Activated CD8-positive, alpha-beta memory T cell treated with anti-CD3 and anti-CD28 coated beads, Interleukin-2, amount 50 U/mL, for 24 hours (primary cell): Measurements from ENCODE around the gene TRIM31.
"Not testable (repeated sequence)": the region's sequence is repeated elsewhere in the genome, so short reads cannot be mapped to it uniquely, and the experiment has no call there.

Experiments used
- DNase-seq: peaks from one replicate; pipeline ENCODE4 v3.0.0-alpha.2; 2020; ENCODE audit errors: extremely low read depth

TRIM31 gene

DNA sequence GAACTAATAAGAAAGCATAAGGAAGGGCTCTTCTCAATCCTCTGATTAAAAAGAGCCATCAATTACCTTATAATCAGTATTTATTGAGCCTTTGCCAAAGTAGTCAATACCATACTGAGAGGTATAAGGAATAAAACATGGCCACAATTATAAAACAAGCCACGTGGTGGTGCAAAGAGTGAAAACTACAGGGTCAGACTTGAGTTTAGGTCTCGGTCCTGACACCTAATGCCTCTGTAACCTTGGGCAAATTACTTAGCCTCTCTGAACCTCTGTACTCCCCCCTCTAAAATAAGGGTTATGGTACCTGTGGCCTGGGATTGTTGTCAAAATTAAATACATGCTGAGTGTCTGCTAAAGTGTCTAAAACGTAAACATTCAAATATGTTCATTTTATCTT is 36.3 kb upstream of the TRIM31 start:
- no peak for DNase-seq

DNA sequence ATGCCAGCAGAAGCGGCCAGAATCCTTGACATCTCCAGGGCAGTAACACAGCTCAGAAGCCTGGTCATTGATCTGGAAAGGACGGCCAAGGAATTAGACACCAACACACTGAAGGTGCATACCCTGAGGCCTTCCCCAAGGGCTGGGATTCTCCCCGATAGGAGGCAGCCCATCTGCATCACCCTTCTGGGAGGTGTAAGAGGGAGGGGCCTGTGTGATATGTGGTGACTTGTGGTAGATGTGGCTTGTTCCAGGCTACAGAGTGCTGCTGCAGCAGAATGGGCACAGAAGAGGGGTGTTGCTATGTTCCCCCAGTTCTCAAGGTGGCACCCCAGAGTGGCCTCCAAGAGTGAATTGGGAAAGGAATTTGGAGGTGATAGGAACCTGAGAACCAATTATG is 34.2 kb upstream of the TRIM31 start:
- DNase-seq, result no peak

DNA sequence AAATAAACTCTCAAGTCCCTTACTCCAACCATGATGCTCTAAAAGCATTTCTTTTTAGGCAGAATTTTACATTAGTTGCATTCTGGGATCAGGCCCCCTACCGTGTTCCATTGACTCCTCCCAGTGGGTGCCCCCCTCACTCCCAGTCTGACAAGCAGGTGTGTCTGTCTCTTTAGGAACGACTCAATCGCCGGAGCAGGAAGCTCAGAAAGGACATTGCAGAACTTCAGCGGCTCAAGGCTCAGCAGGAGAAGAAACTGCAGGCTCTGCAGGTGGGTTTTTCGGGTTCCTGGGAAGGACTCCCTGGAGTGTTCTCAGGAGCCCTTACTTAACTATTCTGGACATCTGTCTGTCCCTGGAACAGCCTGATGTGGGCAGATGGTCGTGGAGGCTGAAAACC is 32.9 kb upstream of the TRIM31 start:
- DNase-seq, result no peak

DNA sequence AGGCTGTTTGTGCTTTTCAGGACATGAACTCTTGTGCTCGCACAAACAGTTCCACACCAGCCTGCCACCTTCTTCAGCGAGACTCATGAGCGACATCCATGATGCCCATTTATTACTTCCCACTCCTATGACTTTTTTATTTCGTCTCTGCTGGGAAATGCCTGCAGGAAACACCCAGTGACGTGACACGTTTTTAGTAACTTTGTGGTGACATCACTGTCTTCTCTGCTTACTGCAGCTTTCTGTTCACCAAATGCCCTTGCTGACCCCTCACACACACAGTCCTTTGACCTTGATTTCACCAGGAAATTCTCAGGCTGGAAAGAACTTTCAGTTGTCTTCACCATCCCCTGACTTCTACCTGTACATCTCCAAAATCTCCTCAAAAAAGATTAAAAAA is 31.9 kb upstream of the TRIM31 start:
- DNase-seq, result no peak

DNA sequence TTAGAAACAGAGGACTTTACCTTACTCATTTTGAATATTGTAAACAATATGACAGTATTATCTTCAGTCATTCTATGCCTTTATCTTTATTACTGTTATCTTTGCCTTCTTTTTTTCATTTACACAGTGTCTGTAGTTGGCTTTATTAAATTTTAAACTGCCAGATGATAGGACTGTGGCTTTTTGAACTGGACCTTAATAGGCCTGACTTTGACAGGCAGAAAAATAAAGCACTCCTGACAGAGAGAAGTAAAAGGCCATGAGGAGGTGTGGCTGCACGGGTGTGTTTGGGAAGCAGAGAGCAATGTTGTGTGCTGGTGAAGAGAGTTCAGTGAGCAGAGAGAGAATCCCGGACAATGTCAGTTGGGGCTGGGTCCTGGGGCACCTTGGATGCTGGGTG is 30.9 kb upstream of the TRIM31 start:
- DNase-seq, result no peak

DNA sequence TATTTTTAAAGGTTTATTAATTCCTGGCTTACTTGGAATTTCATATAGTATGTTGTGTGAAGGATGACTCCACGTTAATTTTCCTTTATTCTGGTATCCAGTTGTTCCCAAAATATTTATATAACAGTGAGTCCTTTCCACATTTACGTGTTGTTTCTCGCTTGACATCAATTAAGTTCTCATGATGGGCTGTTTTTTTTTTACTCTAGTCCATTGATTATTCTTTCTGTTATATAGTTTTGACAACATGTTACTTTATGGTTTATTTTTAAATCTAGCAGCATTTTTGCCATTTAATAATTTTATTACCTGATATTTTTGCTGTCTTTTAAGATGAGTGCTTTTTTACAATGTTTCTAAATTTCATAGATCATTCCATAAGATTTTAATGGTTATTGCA is 29.8 kb upstream of the TRIM31 start:
- no peak for DNase-seq

DNA sequence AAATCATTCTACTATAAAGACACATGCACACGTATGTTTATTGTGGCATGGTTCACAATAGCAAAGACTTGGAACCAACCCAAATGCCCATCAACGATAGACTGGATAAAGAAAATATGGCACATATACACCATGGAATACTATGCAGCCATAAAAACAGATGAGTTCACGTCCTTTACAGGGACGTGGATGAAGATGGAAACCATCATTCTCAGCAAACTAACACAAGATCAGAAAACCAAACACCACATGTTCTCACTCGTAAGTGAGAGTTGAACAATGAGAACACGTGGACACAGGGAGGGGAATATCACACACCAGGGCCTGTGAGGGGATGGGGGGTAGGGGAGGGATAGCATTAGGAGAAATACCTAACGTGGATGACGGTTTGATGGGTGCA is 27.4 kb upstream of the TRIM31 start:
- not testable (repeated sequence) for DNase-seq

DNA sequence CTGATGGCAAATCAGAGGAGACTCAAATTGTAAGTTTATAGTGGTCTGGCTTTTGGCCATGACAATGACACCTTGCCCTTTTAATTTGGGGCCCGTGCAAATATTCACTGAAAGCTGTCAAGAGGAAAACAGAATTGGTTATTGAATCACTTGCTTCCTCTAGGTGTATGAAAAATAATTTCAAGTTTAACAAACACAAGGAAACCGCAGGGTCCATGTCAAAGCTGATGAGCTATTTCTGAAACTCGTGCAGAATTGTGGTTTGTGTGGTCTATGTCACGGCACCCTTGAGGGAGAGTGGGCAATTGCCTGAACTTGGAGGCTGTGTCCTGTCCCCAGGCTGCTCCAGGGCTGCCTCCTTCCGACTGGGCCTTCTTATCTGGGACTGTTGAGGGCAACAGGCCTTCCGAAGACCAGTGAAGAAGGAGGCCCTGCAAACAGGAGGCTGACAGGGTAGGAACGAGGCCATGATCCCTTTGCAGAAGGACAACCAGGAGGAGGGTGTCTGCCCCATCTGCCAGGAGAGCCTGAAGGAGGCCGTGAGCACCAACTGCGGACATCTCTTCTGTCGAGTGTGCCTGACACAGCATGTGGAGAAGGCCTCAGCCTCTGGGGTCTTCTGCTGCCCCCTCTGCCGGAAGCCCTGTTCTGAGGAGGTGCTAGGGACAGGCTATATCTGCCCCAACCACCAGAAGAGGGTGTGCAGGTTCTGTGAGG is 23.8 kb upstream of the TRIM31 start:
- no peak for DNase-seq

DNA sequence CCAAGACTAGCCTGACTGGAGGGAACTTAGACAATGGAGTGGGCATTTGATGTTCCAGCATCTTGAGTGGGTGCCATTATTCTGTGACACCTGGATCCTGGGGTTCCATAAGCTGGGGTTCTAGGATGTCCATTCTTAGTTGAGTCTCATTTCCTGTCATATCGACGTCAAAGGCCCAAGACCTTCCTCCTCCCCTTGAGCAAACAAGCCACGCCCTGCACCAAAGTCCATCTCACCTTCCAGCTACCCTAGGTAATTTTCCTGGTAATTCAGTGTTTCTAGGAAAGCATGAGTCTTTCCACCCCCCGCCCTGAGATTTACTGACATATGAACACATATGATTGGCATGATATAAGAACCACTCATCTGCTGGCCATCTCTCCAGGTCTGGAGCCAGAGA is 22.9 kb upstream of the TRIM31 start, which contains the start of gene TRIM40:
Gene TRIM40 (plus strand): TSS at position 384 of the 400 bp plus-strand sequence. CDS start 897 bp downstream, outside the sequence.
- no peak for DNase-seq

DNA sequence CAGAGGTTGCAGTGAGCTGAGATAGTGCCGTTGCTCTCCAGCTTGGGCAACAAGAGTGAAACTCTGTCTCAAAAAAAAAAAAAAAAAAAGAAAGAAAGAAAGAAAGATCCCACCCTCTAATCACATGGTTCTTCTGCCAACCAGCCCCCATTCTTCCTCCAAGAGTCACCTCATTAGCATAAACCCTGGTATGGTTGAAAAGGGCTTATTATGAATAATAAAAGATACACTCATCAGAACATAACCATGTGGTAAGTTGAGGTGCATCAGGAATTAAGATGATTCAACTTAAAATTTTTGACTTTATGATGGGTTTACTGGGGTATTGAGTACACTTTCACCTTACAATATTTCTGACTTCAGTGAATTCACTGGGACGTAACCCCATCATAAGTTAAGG is 22.3 kb upstream of the TRIM31 start:
- DNase-seq, result no peak

DNA sequence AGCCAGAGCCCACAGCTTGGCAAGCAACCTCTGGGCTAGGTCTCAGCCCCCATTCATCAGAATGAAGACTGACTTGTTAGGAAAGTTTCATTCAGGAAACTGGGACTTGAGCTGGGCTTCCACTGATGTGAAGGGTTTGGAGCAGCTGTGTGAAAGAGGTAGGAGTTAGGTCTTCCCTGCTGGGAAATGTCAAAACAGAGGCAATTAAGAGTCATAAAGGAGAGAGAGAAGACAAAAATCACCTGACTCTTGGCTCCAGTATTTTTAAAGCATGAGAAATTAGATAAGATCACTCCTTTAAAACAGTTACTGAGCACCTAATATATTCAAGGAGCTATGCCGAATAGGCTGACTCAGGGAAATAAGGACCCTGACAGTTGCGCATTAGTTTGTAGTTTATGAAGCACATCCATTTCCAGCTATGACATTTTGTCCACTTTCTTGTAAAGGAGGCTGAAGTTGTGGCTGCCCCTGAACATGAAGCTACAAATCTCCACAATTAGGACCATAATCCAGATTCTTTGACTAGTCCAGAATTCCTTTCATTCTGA is 19.1 kb upstream of the TRIM31 start:
- no peak for DNase-seq

DNA sequence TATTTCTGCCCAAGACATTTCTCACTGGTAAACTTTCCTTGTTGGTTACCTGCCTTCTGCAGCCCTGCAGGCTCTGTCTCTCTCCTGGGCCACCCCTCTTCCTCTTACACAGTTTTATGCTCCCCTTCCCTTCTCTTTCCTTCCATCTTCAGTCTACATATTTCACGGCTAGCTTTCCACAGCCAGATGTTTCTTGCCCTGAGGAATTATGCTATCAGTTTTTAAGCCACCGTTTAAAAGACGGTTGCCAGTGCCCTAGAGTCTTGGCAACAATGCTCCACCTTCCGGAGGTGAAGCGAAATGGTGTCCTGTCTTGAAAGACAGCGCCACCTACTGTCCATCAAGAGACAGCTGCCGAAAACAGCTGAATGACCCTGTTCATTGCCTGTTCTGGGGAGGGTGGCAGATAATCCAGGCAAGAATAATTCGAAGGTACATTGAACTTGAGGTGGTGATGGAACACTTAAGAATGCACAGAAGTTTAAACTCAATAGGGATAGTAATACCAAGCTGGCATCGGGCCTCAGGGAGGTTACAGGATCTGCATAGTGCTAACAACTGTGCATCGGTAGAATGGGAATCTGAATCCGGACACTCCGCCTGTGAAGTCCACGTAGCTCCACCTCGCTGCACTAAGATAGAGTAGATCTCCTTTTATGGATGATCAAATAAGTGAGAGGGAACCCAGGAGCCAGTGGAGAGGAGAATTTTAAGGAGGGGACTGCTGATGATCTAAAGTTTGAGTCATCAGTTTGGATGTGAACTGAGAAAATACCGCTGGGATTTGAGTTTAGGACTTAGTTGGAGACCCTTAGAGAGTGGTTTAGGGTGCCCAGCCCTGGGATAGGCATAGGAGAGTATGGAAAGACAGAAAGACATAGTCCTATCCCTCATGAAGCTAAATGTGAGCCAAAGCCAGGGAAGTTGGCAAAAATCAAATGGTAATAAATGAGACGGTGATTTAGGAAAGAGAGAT is 18.3 kb upstream of the TRIM31 start:
- DNase-seq, result peak; percentile 34

DNA sequence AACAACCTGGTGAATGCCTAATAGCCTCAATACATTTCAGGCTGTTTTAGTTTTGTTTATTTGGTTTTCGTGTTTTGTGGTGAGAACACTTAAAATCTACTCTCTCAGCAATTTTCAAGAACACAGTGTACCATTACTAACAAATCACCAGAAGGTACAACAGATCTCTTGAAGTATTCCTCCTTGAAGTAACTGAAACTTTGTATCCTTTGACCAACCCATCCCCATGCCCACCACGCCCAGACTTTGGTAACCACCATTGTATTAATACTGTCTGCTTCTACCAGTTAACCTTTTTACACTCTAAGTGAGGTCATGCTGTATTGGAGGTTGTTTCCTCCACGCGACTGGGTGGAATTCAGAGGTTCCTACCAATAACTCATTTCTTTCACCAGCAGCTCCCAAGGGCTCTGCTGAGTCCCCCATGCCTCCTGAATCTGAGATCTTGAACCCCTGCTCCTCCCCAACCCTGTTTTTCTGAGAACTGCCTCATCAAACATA is 17.3 kb upstream of the TRIM31 start:
- no peak for DNase-seq

DNA sequence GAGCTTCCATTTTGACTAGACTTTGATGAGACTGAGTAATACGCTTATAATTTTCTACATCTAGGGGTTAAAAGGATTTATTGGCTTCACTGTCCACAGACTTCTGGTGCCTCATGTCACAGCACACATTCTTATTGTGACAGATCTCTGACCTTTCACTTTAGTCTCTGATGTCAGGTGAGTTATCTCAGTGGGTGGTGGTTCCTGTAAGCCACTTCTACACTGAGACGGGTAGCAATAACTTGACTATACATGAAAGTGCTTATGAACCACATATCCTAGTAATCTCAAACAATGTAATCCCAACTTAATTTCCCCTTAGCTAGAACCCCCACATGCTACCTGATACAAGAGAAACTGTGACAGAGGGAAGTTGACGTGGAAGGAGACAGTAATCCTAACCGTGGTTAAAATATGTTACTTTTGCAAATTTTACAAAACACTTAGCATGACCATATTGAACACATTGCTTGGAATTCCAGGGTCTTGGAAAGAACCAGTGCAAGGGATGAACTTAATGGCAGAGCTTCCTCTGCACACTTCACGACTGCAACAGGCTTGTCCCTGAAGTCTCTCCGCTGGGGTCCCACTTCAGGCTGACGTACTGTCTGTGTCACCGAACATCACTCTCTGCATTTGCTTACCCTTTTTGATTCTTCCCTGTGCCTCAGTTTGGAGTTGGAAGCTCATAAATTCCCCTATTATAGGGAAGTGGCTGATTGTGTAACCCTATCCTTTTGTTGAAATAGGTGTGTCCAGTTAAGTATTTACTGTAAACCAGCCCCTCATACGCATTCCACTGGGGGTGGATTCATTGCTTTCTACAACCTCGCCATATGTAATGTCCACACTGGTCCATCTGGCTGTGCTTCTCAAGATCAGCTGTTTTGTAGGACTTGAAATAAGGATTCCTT is 16.6 kb upstream of the TRIM31 start:
- no peak for DNase-seq

DNA sequence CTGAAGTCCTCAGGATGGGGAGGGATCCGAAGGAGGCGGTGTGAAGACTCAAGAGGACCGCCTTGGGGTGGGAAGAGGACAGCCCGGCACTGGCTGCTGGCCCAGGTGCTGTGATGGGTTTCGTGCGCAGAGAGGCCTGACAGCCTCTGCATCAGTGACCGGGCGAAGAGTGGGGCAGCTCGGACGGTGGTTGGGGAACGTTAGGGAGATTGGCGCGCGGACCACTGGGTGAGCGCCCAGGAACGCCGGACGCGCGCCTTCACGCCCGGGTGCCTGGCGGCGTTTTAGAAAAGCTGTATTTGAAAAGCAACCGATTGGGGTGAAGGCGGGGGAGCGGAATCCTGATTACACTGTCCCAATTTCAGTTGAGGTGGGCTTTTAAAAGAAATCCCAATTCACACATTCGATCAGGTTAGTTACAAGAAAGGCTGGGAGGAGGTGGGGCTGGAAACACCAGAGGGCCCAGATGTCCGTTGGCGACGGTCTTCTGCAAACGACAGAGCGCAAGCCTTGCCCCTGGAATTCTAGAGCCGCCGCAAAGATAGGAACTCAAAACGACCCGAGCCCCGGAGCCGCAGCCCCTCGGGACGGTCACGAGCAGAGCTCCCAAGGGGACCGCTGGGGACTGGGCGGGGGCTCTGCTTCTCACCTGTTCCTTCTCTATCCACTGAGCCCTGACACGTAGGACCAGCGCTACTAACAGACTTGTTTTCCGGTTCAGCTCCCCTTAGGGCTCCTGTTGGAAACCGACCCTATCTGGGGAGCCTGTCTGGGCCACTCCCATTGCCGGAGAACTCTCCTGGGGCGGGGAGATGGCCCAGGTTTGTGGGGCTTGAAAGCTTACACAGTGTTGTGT is 14.6 kb upstream of the TRIM31 start:
- DNase-seq, result no peak

DNA sequence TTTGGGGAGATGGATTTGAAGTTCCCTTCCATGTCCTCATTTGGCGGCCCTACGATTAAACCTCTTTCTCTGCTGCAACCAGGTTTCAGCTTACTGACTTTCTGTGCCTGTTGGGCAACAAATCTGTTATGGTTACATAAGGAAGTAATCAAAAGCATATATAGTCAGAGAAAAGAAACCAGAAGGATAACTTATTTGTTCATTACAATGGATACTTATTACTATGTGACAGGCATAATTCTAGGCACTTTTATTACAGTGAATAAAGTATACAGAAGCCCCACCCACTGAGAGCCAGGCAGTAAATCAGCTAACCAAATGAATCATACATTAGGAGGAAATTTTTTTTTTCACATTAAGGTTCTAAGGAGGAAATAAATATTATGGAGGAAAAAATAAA is 9.6 kb upstream of the TRIM31 start:
- DNase-seq, result no peak

DNA sequence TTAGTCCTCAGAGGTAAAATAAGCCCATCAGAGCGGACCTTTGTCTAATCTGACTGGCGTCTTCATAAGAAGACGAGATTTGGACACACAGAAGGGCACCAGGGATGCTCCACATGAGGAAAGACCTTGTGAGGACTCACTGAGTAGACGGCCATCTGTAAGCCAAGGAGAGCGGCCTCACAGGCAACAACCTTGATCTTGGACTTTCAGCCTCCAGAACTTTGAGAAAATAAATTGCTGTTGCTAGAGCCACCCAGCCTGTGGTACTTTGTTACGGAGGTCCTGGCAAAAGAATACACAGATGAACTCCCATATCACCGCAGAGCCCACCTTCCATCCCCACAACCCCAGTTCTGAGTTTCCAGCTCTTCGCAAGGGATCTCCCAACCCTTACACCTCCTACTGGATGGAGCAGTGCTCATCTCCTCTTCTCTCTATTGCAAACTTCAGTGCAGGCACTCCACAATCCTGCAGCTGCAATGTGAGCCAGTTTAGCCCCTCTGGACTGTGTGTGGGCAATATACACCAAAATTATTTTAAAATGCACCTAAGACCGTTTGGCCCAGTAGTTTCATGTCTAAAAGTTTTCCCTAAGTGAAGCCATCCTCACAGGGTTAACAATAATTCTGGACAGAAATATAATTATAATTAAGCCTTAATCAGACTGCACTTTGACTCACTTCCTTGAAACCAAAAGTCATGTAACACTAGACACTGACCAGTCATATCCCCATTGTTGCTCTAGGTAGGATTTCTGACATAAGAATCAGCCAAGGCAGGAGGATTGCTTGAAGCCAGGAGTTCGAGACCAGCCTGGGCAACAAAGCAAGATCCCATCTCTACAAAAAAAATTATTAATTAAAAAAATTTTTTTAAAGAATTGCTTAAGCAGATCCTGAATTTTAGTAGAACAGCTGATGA is 8.8 kb upstream of the TRIM31 start:
- no peak for DNase-seq

DNA sequence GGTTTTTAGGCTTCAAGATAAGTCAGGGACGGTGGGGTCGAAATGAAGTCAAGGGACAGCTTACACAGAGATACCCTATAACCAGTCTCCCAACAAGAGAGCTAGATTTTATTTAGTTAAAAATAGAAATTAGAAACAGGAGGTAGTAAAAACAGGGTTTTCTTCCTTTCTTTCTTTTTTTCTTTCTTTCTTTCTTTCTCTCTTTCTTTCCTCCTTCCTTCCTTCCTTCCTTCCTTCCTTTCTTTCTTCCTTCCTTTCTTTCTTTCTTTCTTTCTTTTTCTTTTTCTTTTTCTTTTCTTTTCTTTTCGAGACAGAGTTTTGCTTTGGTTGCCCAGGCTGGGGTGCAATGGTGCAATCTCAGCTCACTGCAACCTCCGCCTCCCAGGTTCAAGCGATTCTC is 5.8 kb upstream of the TRIM31 start:
- DNase-seq, result not testable (repeated sequence)

DNA sequence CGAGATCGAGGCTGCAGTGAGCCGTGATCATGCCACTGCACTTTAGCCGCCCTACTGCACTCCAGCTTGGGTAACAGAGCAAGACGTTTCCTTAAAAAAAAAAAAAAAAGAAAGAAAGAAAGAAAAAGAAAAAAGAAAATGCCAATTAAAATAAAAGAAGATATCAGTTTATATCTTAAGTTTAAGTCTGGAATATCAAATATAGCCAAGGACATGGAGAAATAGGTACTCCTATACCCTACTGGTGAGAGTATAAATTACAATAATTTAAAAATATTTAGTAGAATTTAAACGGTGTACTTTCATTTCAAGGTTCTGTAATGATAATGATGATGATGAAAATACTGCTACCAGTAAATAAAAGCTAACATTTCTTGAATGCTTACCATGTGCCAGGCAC is 3.8 kb upstream of the TRIM31 start:
- no peak for DNase-seq
